H1 (cell line): ENCODE results near the gene S100A13. TPM values are rescaled to one million over a fixed set of nuclear protein-coding genes. Genes with fewer than 3 reads are reported as not detected.

Experiments
- CTCF ChIA-PET: fragments of 300-600 bp; sonication (Branson Sonifier 250); formaldehyde crosslinking; loops from one replicate; lab custom pipeline; 2021; ENCODE audit not compliant: partially characterized antibody; lab: Charles Lee
- POLR2A ChIA-PET: fragments of 300-600 bp; sonication (Branson Sonifier 250); formaldehyde crosslinking; loops from one replicate; lab custom pipeline; 2021; ENCODE audit warnings: inconsistent platforms; ENCODE audit not compliant: partially characterized antibody; lab: Charles Lee
- DNase-seq, 2 experiments: peaks; one replicate each; pipeline versions ENCODE4 v3.0.0 to v3.0.0-alpha.2; 2010 to 2022; ENCODE audit warnings: low spot score in 2 of 2, low read depth in 1 of 2, mixed read lengths in 1 of 2
- FAIRE-seq: peaks from 2 replicates; lab custom pipeline; 2011; peaks lifted over from hg19 to GRCh38; lab: Jason Lieb, UNC
- H2AFZ ChIP-seq: 2 replicates; pipeline ENCODE4 v1.8.1; 2012; ENCODE audit warnings: low read length, inconsistent platforms
- H2AK5ac ChIP-seq: 2 replicates; pipeline ENCODE4 v1.6.1; 2013; ENCODE audit warnings: low read depth, low read length
- H2BK120ac ChIP-seq: replicated peaks from 2 replicates; pipeline ENCODE3; 2013; ENCODE audit warnings: low read depth, low read length, inconsistent platforms
- H2BK12ac ChIP-seq: 2 replicates; pipeline ENCODE4 v1.6.1; 2013; ENCODE audit warnings: low read depth, low read length
- H2BK15ac ChIP-seq: 2 replicates; pipeline ENCODE4 v1.6.1; 2013; ENCODE audit warnings: low read length
- H2BK20ac ChIP-seq: 2 replicates; pipeline ENCODE4 v1.6.1; 2013; ENCODE audit warnings: low read length
- H2BK5ac ChIP-seq: 2 replicates; pipeline ENCODE4 v1.6.1; 2013; ENCODE audit warnings: low read depth, low read length
- H3K14ac ChIP-seq: 2 replicates; pipeline ENCODE4 v1.6.1; 2013; ENCODE audit warnings: inconsistent platforms; ENCODE audit not compliant: insufficient read length
- H3K18ac ChIP-seq: 2 replicates; pipeline ENCODE4 v1.6.1; 2013; ENCODE audit warnings: low read length; ENCODE audit errors: extremely low read depth
- H3K23ac ChIP-seq: 2 replicates; pipeline ENCODE4 v1.6.1; 2013; ENCODE audit warnings: inconsistent platforms; ENCODE audit not compliant: insufficient read length
- H3K23me2 ChIP-seq: 2 replicates; pipeline ENCODE4 v1.6.1; 2013; ENCODE audit warnings: low read depth, low read length
- H3K27ac ChIP-seq: 2 replicates; pipeline ENCODE4 v1.6.1; 2011; ENCODE audit warnings: low read depth, low read length, inconsistent platforms
- H3K27me3 ChIP-seq, 4 experiments: replicated peaks in 1 of 4; 1 replicate in 1 of 4; 2 replicates in 3 of 4; pipeline versions ENCODE4 v1.6.1 to v1.8.1; 2011 to 2013; ENCODE audit warnings: low read length in 3 of 4, mild to moderate bottlenecking in 3 of 4, inconsistent platforms in 2 of 4, mixed read lengths in 2 of 4, moderate library complexity in 1 of 4; ENCODE audit not compliant: control insufficient read depth in 3 of 4, insufficient read depth in 3 of 4; ENCODE audit errors: extremely low read depth in 1 of 4
- H3K36me3 ChIP-seq, 4 experiments: 2 replicates each; pipeline versions ENCODE4 v1.6.1 to v1.8.1; 2011 to 2013; ENCODE audit warnings: mild to moderate bottlenecking in 4 of 4, low read length in 3 of 4, moderate library complexity in 2 of 4, control low read depth in 1 of 4, inconsistent platforms in 1 of 4; ENCODE audit not compliant: insufficient read depth in 4 of 4, control insufficient read depth in 2 of 4
- H3K4ac ChIP-seq: replicated peaks from 2 replicates; pipeline ENCODE3; 2013; ENCODE audit warnings: low read length, low read depth, mixed read lengths, inconsistent platforms; ENCODE audit not compliant: insufficient read length
- H3K4me1 ChIP-seq, 4 experiments: replicated peaks in 1 of 4; 1 replicate in 1 of 4; 2 replicates in 3 of 4; pipeline versions ENCODE4 v1.6.1 to v1.8.1; 2011 to 2013; ENCODE audit warnings: low read length in 3 of 4, inconsistent platforms in 2 of 4, mixed read lengths in 1 of 4; ENCODE audit not compliant: insufficient read depth in 4 of 4, control insufficient read depth in 3 of 4
- H3K4me2 ChIP-seq, 2 experiments: 2 replicates each; pipeline versions ENCODE4 v1.6.1 to v1.8.1; 2011 to 2013; ENCODE audit warnings: low read depth in 2 of 2, low read length in 2 of 2, control low read depth in 1 of 2, inconsistent platforms in 1 of 2, mild to moderate bottlenecking in 1 of 2; ENCODE audit not compliant: insufficient read depth in 1 of 2
- H3K4me3 ChIP-seq, 4 experiments: fragments of 200-600, 300-600 bp in 1 of 4; sonication (generic), shearing (Covaris generic), sonication (Bioruptor Twin) in 1 of 4; 2 replicates each; pipeline versions ENCODE4 v1.5.1 to v1.8.1; 2011 to 2016; ENCODE audit warnings: low read length in 4 of 4, low read depth in 3 of 4, control low read depth in 2 of 4, inconsistent platforms in 2 of 4, mild to moderate bottlenecking in 2 of 4, mixed read lengths in 1 of 4, moderate library complexity in 1 of 4; ENCODE audit not compliant: insufficient read depth in 2 of 4; ENCODE audit errors: extremely low read depth in 1 of 4
- H3K56ac ChIP-seq: replicated peaks from 2 replicates; pipeline ENCODE3; 2013; ENCODE audit warnings: low read depth, mild to moderate bottlenecking, mixed read lengths, low read length, inconsistent platforms; ENCODE audit not compliant: insufficient read length
- H3K79me1 ChIP-seq: 2 replicates; pipeline ENCODE4 v1.6.1; 2013; ENCODE audit warnings: low read depth, low read length, control low read depth
- H3K79me2 ChIP-seq, 2 experiments: 2 replicates each; pipeline versions ENCODE4 v1.6.1 to v1.8.1; 2012 to 2013; ENCODE audit warnings: low read length in 2 of 2, mild to moderate bottlenecking in 2 of 2, inconsistent platforms in 1 of 2; ENCODE audit not compliant: insufficient read depth in 2 of 2, control insufficient read depth in 1 of 2
- H3K9ac ChIP-seq, 4 experiments: replicated peaks in 1 of 4; 1 replicate in 1 of 4; 2 replicates in 3 of 4; pipeline versions ENCODE4 v1.6.1 to v1.8.1; 2011 to 2013; ENCODE audit warnings: low read depth in 3 of 4, low read length in 3 of 4, control low read depth in 2 of 4, mild to moderate bottlenecking in 2 of 4, moderate library complexity in 2 of 4, inconsistent platforms in 1 of 4; ENCODE audit errors: extremely low read depth in 1 of 4
- H3K9me3 ChIP-seq, 2 experiments: 2 replicates each; pipeline versions ENCODE4 v1.6.1 to v1.8.1; 2012 to 2013; ENCODE audit warnings: mild to moderate bottlenecking in 2 of 2, moderate library complexity in 2 of 2, control low read depth in 1 of 2, inconsistent platforms in 1 of 2, low read depth in 1 of 2, low read length in 1 of 2, mixed read lengths in 1 of 2; ENCODE audit not compliant: insufficient read depth in 2 of 2
- H4K20me1 ChIP-seq, 2 experiments: replicated peaks in 1 of 2; 2 replicates each; pipeline versions ENCODE3 to v1.8.1; 2011 to 2013; ENCODE audit warnings: inconsistent platforms in 2 of 2, low read length in 2 of 2, mild to moderate bottlenecking in 1 of 2; ENCODE audit not compliant: insufficient read depth in 2 of 2, control insufficient read depth in 1 of 2
- H4K5ac ChIP-seq: 2 replicates; pipeline ENCODE4 v1.6.1; 2013; ENCODE audit warnings: low read length, low read depth, mixed read lengths, inconsistent platforms; ENCODE audit not compliant: insufficient read length
- H4K8ac ChIP-seq: 2 replicates; pipeline ENCODE4 v1.8.0; 2013; ENCODE audit warnings: mild to moderate bottlenecking, moderate library complexity, low read length, inconsistent platforms; ENCODE audit not compliant: insufficient read depth; ENCODE audit errors: extremely low read depth
- H4K91ac ChIP-seq: replicated peaks from 2 replicates; pipeline ENCODE3; 2013; ENCODE audit warnings: low read length, mixed read lengths, inconsistent platforms; ENCODE audit not compliant: insufficient read length
- ATF3 ChIP-seq: IDR thresholded peaks from 2 replicates; pipeline ENCODE4 v1.6.1; 2011; ENCODE audit warnings: low read depth, mild to moderate bottlenecking, low read length; ENCODE audit not compliant: insufficient read depth
- BCL11A ChIP-seq, 2 experiments: IDR thresholded peaks; one replicate each; pipeline ENCODE4 v1.6.1; 2011; ENCODE audit warnings: low read depth in 2 of 2, low read length in 2 of 2, mild to moderate bottlenecking in 2 of 2
- CTBP2 ChIP-seq: IDR thresholded peaks from 2 replicates; pipeline ENCODE4 v1.7.0; 2011; ENCODE audit warnings: borderline replicate concordance, mild to moderate bottlenecking, moderate library complexity, mixed read lengths, low read length; ENCODE audit not compliant: insufficient read depth, insufficient read length
- FOSL1 ChIP-seq: IDR thresholded peaks from 2 replicates; pipeline ENCODE4 v1.6.1; 2011; ENCODE audit warnings: mild to moderate bottlenecking, low read depth, low read length, moderate library complexity; ENCODE audit not compliant: insufficient read depth
- KDM4A ChIP-seq: IDR thresholded peaks from one replicate; pipeline ENCODE4 v1.7.1; 2012; ENCODE audit warnings: low read depth, mild to moderate bottlenecking, moderate library complexity, low read length, inconsistent platforms; ENCODE audit not compliant: severe bottlenecking
- KDM5A ChIP-seq: fragments of 200-600 bp; IDR thresholded peaks from 2 replicates; pipeline ENCODE4 v1.7.1; 2012; ENCODE audit warnings: mild to moderate bottlenecking, low read length, inconsistent platforms, mixed read lengths
- MAFK ChIP-seq: IDR thresholded peaks from 2 replicates; pipeline ENCODE4 v1.6.1; 2012; ENCODE audit warnings: low read depth, mild to moderate bottlenecking, improper control_type of control experiment, low read length
- PHF8 ChIP-seq: fragments of 200-600 bp; sonication (generic); conservative IDR thresholded peaks from 2 replicates; pipeline ENCODE4 v1.7.1; 2012; ENCODE audit warnings: low read depth, mild to moderate bottlenecking, inconsistent platforms, low read length, moderate library complexity
- SP4 ChIP-seq: IDR thresholded peaks from 2 replicates; pipeline ENCODE4 v1.6.1; 2012; ENCODE audit warnings: low read length, inconsistent platforms
- TAF1 ChIP-seq: IDR thresholded peaks from 2 replicates; pipeline ENCODE4 v1.6.1; 2011; ENCODE audit warnings: mild to moderate bottlenecking, low read depth, low read length
- TCF12 ChIP-seq: IDR thresholded peaks from 2 replicates; pipeline ENCODE4 v1.6.1; 2011; ENCODE audit warnings: low read depth, mild to moderate bottlenecking, low read length
- WGBS, 2 experiments: shearing (Covaris generic) in 1 of 2; methylation state at CpG; one replicate each; pipeline versions ENCODE4 v1.1.6 to v1.1.7; 2013 to 2015; ENCODE audit warnings: low lambda C conversion rate in 2 of 2, mixed read lengths in 2 of 2, inconsistent platforms in 1 of 2, low coverage in 1 of 2, missing lambda C conversion rate in 1 of 2; ENCODE audit not compliant: insufficient replicate concordance in 2 of 2, insufficient coverage in 1 of 2, insufficient read length in 1 of 2; ENCODE audit errors: extremely low coverage in 1 of 2, missing lambda C conversion rate in 1 of 2; 5-methylcytosine and 5-hydroxymethylcytosine counted together
- polyA plus RNA-seq, 7 experiments: library from polyadenylated mRNA; depleted of rRNA in 3 of 7; stranded (reverse) in 5 of 7; unstranded in 2 of 7; fragments of >200 nt in 5 of 7; fragments of 200-250 nt in 2 of 7; gene quantifications; 1 replicate in 5 of 7; 2 replicates in 1 of 7; 4 replicates in 1 of 7; pipeline versions ENCODE4 v1.2.1 to v1.2.3, GENCODE V29; 2011 to 2013; ENCODE audit warnings: missing spikeins in 2 of 7, mixed read lengths in 2 of 7
- total RNA-seq: library from RNA; stranded (reverse); fragmentation: NEBNext Ultra II Directional; extraction: Animal tissue kit (Norgen Biotek cat#: 25700); gene quantifications from 2 replicates; pipeline ENCODE4 v1.2.1, GENCODE V29; 2021

S100A13 gene
- total and polyA plus RNA-seq, 2 of the 8 experiments (the other 6 are each of a cell fraction or from before 2014, with no cell fraction given): 63.6 to 127 TPM

- H3K9me3 ChIP-seq: no peaks in the 10 kb centered on the region
- H3K27ac ChIP-seq: no peak overlapping the region
- H4K5ac ChIP-seq: no peak overlapping the region
- no peak overlapping the region; the same call in 1 of the 2 replicates for H3K18ac ChIP-seq
- H3K9ac ChIP-seq: no peak overlapping the region
- 0 out of 2 replicates have a peak overlapping the region, but pooled peaks have one; percentile 50 for H2BK12ac ChIP-seq
- peak overlapping the region in 1 of 4 experiments; percentile 51; a peak in 1 of 8 replicates for H3K4me3 ChIP-seq
- no peak overlapping the region for H2BK15ac ChIP-seq
- H3K14ac ChIP-seq: no peak overlapping the region
- DNase-seq (no peak), FAIRE-seq (no peak)
- H2BK5ac ChIP-seq: peak overlapping the region; percentile 52; the same call in 1 of the 2 replicates
- ChIA-PET POLR2A (interaction anchor here (1.0 to 15.3 kb wide), 6 partner anchors 14 to 45 kb away, joined by 3 to 261 read pairs (median 8); partner anchors contain the start of genes CHTOP, S100A1 and S100A13), CTCF (interaction anchor here (1.1 to 15.9 kb wide), 10 partner anchors 9 to 103 kb away, joined by 3 to 224 read pairs (median 24); partner anchors contain the start of genes S100A1, S100A13, S100A4 and S100A6)
- H4K20me1 ChIP-seq: no peaks in the 10 kb centered on the region
- peaks cover 0 to 30% (median 20%) of the 10 kb centered on the region in 4 experiments; a peak in 6 of 7 replicates for H3K4me1 ChIP-seq
- no peak overlapping the region for H3K4ac ChIP-seq
- no peaks in the 10 kb centered on the region for H3K79me1 ChIP-seq
- 76% methylated on average over 5 of the region's 5 CpGs; no CpG with 5 or more reads in 1 of the 2 experiments for WGBS, 2 experiments
- no peak overlapping the region for H2BK120ac ChIP-seq
- H3K23ac ChIP-seq: no peak overlapping the region
- no peak overlapping the region for H2AK5ac ChIP-seq
- H3K79me2 ChIP-seq: no peaks in the 10 kb centered on the region
- H3K56ac ChIP-seq: no peak overlapping the region
- H2BK20ac ChIP-seq: peak overlapping the region; percentile 18; the same call in 1 of the 2 replicates
- peak overlapping the region; percentile 59 to 77; a peak in 2 of 4 replicates for H3K4me2 ChIP-seq
- H3K36me3 ChIP-seq: no peaks in the 10 kb centered on the region
- peak overlapping the region; percentile 75; the same call in 1 of the 2 replicates for H4K8ac ChIP-seq
- peaks cover 3% of the 10 kb centered on the region for H3K23me2 ChIP-seq
- peak overlapping the region; percentile 49; the same call in 1 of the 2 replicates for H2AFZ ChIP-seq
- H3K27me3 ChIP-seq: no peaks in the 10 kb centered on the region; a peak in 1 of 7 replicates
- H4K91ac ChIP-seq: peak overlapping the region; percentile 64
- no peak for TF ChIP-seq SP4
- TF ChIP-seq KDM5A: no peak
- no peak for TF ChIP-seq PHF8
- no peak for TF ChIP-seq ATF3
- TF ChIP-seq FOSL1: no peak
- TF ChIP-seq BCL11A (IDR thresholded peaks at IDR 0.05; ENCODE audit: low read depth in 2 of 2, low read length in 2 of 2): no peak
- no peak for TF ChIP-seq TCF12
- no peak for TF ChIP-seq MAFK
- TF ChIP-seq CTBP2: no peak
- TF ChIP-seq TAF1: no peak
- TF ChIP-seq KDM4A: no peak
These were observed 13.9 kb downstream of the S100A13 start for GRCh38 chr1:153613406-153613805.
